ENCODE results near the gene HIVEP1.

DNA sequence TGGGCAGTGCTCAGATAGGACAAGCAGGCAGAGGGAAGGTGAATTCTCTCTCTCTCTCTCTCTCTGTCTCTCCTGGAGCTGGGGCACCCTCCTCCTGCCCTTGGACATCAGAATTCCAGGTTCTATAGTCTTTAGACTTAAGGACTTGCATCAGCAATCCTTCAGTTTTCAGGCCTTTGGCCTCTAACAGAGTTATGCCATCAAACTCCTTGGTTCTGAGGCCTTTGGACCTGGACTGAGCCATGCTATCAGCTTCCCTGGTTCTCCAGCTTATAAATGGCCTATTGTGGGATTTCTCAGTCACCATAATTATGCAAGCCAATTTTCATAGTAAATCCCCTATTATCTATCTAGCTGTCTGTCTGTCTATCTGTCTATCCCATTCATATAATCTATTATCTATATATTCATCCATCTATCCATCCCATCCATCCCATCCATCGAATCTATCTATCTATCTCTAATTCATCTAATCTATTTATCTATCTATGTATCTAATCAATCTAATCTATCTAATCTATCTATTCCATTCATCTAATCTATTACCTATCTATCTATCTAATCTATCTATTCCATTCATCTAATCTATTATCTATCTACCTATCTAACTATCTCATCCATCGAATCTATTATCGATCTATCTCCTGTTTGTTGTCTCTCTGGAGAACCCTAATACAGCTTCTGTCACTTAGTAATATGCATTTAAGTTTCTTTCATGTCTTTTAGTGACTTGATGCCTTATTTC lies 48.2 kb upstream of the HIVEP1 start:
- TF ChIP-seq POLR2AphosphoS5 (IDR thresholded peaks at IDR 0.05) (no peak), POLR2A (IDR thresholded peaks at IDR 0.05) (no peak)
- TF ChIP-seq, protein P1, sequence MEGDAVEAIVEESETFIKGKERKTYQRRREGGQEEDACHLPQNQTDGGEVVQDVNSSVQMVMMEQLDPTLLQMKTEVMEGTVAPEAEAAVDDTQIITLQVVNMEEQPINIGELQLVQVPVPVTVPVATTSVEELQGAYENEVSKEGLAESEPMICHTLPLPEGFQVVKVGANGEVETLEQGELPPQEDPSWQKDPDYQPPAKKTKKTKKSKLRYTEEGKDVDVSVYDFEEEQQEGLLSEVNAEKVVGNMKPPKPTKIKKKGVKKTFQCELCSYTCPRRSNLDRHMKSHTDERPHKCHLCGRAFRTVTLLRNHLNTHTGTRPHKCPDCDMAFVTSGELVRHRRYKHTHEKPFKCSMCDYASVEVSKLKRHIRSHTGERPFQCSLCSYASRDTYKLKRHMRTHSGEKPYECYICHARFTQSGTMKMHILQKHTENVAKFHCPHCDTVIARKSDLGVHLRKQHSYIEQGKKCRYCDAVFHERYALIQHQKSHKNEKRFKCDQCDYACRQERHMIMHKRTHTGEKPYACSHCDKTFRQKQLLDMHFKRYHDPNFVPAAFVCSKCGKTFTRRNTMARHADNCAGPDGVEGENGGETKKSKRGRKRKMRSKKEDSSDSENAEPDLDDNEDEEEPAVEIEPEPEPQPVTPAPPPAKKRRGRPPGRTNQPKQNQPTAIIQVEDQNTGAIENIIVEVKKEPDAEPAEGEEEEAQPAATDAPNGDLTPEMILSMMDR (IDR thresholded peaks at IDR 0.05), result no peak
